ENCODE results near the gene HOTAIR.

GRCh38 chr12:53941750-53942149, 33.0 kb downstream of the HOTAIR start:
- TF ChIP-seq CTCF (IDR thresholded peaks at IDR 0.05) (no peak), POLR2AphosphoS5 (IDR thresholded peaks at IDR 0.05) (no peak)
